GM18858 (cell line): ENCODE measurements around the gene MSANTD1.

Experiments
- ATAC-seq: cut with Tn5 transposase; IDR thresholded peaks from one replicate; pipeline ENCODE4 v1.9.1; 2021; ENCODE audit not compliant: unreplicated experiment

Gene MSANTD1

DNA sequence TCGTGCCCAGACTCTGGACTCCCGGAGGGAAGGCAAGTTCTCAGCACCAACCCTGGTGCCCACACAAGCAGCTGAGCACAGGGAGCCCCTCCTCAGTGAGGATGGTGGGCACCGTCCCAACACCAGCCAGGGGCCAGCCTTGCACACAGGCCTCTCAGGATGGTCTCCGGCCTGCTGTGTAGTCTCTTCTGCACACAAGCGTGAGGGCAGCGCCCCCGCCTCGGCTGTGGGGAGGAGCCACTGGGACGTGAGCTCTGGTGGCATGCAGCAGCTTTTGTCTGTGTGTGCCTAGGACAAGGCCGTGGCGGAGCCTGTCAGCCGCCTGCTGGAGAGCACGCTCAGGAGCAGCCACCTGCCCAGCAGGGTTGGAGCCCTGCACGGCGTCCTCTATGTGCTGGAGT lies 16.1 kb upstream of the MSANTD1 start:
- no peak for ATAC-seq

DNA sequence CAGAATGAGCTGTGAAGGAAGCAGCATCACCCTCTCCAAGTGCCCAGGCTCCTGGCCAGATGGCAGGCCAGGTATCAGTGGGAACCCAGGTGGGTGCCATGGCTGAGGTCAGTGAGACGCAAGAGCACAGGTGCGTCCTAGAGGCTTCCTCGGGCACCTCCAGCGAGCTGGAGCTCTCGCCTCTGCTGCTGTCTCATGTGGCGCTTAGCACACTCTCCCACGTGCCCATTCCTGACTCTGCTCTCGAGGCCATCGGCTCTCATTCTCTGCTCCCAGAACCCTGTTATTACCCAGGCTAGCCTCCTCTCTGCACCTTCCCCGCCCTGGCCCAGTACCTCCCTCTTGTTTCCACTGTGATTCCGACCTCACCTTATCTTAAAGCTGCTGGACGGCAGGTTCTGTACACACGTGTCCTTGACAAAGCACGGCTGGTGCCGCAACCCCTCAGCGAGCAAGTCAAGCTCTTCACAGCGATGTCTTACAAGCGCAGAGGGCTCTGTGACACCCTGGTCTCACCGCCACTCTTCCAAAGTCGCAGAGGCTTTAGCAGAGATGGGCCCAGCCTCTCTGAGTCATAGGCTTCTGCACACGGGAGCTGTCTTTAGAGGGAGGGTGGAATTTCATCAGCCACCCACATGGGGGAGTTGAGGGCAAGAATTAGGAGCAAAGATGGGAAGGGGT lies 15.4 kb upstream of the MSANTD1 start:
- no peak for ATAC-seq

DNA sequence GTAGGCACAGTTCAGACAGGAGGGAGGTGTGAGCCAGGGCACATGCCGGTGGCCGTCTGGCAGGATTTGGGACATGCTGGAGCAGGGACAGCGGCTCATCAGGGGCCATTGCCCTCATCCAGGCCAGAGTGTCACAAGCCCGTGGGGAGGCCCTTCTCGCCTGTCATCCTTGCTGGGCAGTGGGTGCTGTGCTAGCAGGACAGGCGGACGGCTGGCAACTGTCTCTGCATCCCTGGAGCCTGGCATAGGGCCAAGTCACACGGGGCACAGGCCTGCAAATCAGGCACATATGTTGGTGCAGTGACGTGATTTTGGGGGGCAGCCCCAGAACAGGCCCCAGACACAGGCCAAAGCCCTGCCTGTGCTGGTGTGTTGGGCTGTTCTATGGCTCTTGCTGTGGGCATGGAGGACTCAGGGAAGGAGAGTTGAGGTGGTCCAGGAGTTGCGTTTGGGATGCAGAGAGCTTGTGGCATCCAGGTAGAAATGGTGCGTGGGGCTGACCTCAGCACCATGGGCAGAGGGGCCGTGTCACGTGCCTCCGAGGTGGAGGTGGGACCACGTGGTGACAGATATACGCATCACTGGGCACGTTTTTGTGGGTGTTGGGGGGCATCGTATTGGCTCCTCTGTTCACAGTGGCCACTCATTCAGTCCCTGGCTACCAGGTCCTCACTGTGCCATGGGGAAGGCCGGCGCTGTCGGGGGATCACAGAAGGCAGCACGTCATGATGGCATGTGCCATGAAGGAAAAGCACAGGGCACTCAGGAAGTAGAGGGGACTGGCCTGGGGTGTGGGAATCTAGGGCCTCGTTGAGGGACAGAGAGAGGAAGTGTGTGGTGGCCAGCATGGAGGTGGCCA lies 14.6 kb upstream of the MSANTD1 start:
- ATAC-seq: no peak

DNA sequence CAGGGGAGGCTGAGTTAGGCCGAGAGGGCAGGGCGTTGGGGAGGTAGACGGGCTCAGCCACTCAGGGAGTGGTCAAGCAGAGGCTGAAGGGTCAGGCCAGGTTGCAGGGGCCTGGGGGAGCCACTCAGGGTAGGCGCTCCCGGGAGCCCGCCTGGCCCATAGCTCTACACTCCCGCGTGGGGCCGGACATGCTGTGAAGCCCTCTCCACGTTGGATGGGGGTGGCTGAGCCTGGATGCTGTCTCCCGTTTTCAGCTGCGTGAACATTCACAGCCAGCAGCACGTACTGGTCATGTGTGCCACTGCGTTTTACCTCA lies 14.0 kb upstream of the MSANTD1 start:
- ATAC-seq: no peak

DNA sequence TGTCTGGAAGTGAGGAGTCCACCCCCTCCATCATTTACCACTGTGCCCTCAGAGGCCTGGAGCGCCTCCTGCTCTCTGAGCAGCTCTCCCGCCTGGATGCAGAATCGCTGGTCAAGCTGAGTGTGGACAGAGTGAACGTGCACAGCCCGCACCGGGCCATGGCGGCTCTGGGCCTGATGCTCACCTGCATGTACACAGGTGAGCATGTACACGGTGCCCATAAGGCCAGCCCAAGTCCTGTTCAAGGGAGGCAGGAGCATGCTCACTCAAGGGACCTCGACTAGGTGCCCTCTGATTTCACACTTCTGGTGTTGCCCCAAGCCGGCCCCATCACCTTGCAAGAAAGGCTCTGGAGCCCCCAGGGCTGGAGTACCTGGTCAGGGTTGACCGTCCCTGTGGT lies 13.4 kb upstream of the MSANTD1 start:
- ATAC-seq: no peak

DNA sequence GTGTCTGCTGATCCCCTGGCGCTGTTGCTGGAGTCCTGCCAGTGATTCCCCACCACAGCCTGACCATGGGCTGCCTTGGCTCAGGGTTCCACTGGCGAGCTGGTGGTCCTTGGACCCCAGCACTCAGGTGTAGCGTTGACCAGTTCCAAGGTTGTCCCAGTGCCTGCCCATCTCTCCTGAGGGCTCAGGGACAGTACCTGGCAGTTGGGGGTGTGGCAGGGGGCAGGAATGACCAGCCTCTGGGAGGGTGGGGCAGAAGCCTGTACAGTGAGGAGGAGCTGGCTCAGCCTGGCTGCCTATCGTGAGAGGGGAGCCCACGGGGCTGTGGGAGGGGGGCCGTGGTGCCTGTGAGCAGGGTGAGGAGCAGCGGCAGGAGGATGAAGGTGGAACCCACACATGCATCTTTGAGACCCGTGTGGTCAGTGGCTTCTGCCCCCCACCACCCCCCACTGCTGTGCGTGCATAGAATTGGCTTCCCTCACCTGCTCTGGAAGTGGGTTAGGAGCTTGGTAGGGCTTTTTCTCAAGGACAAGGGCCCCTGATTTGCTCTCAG lies 12.6 kb upstream of the MSANTD1 start:
- ATAC-seq: no peak

DNA sequence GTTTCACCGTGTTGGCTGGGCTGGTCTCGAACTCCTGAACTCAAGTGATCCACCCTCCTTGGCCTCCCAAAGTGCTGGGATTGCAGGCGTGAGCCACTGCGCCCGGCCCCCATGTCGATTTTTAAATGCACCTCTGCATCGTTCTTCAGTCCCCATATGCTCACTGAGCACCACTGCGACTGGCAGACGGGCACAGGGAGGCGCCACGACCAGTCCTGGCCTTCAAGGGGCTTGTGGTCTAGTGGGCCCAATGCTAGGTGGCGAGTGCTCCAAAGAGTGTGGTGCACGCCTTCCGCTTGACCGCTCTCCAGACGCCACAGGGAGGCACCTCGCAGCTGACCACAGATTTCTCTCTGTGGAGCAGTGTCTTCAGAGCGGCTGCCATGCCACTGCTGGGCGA lies 11.7 kb upstream of the MSANTD1 start:
- ATAC-seq: no peak

DNA sequence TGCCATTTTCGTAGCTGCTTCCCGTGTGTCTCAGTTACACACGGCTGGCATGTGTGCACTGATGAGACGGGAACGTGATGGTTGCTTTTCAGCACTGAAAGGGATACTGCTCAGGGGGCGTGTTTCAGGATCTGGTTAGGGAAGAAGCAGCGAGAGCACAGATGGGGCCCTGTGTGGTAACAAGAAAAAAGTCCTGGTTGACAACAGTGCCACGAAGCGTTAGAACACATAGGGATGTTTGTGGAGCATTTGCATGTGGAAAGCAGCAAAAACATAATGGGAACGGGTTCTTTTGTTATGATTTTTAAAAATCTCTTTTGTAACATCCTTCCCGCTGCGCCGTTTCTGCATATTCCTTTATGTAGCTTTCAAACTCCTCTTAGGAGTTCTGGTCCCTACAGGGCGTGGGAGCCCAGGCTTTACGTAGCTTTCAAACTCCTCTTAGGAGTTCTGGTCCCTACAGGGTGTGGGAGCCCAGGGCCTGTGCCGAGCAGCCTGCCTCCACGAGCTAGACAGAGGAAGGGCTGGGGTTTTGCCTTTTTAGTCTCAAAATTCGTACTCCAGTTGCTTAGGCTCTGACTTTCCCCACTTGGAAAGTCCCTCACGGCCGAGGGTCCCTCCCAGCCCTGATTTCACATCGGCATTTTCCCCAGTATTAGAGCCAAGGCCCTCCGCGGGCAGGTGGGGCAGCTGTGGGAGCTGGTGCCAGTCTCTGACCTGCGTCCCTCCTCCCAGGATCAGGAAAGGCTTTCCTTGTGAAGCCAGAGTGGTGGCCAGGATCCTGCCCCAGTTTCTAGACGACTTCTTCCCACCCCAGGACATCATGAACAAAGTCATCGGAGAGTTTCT lies 11.0 kb upstream of the MSANTD1 start:
- no peak for ATAC-seq

DNA sequence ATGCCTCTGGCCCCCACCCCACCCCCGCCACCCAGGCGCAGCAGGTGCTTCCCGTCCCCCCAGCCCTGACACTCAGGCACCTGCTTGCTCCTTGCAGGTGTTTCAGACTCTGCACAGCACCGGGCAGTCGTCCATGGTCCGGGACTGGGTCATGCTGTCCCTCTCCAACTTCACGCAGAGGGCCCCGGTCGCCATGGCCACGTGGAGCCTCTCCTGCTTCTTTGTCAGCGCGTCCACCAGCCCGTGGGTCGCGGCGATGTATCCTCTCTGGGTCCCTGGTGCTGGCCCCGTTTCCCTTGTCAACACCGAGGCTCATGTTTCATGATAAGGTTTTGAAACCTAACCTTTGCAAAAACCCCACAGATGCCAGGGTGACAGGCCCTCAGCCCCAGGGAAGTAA lies 10.2 kb upstream of the MSANTD1 start:
- no peak for ATAC-seq

DNA sequence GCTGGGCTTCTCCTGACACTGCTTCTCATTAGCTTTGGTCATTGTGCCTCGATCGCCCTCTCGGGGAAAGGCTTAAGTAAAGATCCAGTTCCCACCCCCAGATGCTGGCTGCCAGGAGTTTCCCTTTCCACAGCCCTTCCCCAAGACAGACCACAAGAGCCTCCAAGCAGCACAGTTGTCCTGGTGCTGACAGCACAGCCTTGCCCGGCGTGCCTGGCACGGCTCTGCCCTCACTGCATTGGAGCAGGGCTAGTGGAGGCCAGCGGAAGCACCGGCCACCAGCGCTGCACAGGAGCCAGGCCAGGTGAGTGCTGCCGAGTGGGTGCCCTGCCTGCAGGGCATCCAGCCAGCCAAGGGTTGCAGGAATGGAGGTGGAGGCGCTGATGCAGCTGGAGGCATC lies 9.7 kb upstream of the MSANTD1 start:
- no peak for ATAC-seq

DNA sequence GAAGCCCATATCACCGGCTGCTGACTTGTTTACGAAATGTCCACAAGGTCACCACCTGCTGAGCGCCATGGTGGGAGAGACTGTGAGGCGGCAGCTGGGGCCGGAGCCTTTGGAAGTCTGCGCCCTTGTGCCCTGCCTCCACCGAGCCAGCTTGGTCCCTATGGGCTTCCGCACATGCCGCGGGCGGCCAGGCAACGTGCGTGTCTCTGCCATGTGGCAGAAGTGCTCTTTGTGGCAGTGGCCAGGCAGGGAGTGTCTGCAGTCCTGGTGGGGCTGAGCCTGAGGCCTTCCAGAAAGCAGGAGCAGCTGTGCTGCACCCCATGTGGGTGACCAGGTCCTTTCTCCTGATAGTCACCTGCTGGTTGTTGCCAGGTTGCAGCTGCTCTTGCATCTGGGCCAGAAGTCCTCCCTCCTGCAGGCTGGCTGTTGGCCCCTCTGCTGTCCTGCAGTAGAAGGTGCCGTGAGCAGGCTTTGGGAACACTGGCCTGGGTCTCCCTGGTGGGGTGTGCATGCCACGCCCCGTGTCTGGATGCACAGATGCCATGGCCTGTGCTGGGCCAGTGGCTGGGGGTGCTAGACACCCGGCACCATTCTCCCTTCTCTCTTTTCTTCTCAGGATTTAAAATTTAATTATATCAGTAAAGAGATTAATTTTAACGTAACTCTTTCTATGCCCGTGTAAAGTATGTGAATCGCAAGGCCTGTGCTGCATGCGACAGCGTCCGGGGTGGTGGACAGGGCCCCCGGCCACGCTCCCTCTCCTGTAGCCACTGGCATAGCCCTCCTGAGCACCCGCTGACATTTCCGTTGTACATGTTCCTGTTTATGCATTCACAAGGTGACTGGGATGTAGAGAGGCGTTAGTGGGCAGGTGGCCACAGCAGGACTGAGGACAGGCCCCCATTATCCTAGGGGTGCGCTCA lies 8.7 kb upstream of the MSANTD1 start:
- no peak for ATAC-seq

DNA sequence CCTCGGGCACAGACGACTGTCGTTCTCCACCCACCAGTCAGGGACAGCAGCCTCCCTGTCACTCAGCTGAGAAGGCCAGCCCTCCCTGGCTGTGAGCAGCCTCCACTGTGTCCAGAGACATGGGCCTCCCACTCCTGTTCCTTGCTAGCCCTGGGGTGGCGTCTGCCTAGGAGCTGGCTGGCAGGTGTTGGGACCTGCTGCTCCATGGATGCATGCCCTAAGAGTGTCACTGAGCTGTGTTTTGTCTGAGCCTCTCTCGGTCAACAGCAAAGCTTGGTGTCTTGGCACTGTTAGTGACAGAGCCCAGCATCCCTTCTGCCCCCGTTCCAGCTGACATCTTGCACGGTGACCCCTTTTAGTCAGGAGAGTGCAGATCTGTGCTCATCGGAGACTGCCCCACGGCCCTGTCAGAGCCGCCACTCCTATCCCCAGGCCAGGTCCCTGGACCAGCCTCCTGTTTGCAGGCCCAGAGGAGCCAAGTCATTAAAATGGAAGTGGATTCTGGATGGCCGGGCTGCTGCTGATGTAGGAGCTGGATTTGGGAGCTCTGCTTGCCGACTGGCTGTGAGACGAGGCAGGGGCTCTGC lies 7.9 kb upstream of the MSANTD1 start:
- ATAC-seq: no peak

DNA sequence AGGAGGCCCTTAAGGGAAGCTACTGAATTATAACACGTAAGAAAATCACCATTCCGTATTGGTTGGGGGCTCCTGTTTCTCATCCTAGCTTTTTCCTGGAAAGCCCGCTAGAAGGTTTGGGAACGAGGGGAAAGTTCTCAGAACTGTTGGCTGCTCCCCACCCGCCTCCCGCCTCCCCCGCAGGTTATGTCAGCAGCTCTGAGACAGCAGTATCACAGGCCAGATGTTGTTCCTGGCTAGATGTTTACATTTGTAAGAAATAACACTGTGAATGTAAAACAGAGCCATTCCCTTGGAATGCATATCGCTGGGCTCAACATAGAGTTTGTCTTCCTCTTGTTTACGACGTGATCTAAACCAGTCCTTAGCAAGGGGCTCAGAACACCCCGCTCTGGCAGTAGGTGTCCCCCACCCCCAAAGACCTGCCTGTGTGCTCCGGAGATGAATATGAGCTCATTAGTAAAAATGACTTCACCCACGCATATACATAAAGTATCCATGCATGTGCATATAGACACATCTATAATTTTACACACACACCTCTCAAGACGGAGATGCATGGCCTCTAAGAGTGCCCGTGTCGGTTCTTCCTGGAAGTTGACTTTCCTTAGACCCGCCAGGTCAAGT lies 6.9 kb upstream of the MSANTD1 start:
- no peak for ATAC-seq

DNA sequence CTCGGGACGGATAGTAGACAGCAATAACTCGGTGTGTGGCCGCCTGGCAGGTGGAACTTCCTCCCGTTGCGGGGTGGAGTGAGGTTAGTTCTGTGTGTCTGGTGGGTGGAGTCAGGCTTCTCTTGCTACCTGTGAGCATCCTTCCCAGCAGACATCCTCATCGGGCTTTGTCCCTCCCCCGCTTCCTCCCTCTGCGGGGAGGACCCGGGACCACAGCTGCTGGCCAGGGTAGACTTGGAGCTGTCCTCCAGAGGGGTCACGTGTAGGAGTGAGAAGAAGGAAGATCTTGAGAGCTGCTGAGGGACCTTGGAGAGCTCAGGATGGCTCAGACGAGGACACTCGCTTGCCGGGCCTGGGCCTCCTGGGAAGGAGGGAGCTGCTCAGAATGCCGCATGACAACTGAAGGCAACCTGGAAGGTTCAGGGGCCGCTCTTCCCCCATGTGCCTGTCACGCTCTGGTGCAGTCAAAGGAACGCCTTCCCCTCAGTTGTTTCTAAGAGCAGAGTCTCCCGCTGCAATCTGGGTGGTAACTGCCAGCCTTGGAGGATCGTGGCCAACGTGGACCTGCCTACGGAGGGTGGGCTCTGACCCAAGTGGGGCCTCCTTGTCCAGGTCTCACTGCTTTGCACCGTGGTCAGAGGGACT lies 5.7 kb upstream of the MSANTD1 start:
- ATAC-seq: no peak

DNA sequence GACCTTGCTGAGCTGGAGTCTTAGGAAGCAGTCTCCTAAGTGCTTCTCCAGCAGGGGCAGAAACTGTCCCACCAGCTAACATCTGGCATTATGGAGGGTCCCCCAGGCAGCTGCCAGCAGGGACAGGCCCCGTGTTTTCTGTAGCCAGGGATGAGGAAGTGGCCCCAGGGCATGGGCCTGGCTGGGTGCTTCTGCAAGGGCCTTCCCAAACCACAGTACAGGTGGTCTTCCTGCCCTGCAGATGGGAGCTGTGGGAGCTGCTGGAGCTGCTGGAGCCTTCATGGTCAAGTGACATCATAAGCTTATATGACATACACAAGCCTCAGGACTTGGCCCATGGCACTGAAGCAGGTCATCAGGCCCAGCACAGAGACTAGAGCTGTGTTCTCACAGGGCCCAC lies 5.0 kb upstream of the MSANTD1 start:
- ATAC-seq: no peak

DNA sequence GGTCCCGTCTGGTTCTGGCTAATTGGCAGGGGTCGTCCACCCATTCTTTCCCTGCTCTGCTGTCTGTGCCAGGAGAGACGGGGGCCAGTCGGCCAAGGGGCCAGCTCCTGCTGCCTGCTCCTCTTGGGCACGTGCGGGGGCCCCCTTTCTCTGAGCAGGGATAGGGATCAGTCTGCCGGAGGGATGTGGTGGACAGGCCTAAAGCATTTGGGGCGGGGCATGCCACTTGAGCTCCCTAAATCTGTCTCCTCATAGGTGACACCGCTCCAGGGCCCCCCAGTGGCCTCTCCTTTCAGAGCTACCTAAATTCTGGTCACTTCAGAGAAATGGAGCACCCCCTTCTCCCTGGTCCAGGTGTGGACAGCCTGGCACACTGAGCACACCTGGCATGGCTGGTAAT lies 4.2 kb upstream of the MSANTD1 start:
- no peak for ATAC-seq

DNA sequence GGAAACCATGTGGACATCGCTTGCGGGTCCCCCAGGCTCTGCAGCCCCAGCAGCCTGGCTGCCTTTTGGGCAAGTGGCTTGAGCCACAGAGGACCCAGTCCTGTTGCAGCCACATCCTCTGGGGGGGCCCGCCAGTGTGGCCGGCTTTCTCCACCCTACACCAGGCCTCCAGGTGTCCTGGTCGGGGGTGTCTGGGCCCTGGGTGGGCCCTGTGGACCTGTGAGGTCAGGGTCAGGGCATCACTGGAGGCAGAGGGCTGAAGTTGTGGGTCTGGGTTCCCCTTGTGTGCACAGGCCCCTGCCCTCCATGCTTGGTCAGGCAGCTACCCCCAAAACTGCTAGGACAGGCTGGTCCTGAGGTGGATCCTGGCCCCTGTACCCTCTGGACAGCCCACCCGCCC lies 3.3 kb upstream of the MSANTD1 start:
- ATAC-seq: no peak

DNA sequence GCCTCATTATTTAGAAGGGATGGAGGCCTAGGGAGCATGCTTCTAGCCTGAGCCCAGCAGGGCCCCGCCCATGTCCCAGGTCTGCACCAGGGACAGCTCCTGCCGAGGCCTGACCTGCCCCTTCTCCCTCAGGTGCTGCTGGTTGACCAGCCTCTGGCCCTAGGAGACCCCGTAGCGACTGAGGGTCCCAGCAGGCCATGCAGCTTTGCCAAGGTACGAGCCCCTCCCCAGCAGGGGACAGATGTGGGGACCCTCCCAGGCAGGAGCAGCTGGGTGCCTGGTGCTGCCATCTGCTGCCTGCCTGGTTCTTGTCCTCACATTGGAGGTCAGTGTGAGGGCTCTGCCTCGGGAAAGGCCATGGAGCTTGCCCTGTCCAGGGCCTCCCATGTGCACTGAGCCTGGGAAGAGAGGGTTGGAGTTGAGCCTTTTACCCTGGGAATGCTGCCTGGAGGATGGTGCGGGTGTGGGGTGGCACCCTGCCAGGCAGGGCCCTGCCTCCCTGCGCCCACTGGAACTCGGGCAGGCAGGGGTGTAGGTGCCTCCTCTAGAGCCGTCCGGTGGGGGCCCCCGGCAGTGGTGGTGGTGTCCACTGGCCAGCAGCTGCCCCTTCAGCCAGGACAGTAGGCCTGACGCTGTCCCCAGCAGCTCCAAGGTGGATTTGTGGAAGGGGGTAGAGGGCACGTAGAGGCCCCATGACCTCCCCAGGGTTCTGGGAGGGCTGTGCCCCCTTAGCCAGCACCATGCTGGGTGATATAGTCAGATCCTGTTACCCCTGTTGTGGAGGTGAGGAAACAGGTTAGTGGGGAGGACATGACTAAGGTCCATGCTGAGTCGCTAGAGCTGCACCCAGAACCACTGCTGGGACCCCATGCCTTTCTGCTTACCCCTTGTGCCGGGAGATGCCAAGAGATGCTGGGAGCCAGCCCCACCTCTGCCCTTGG lies 2.2 kb upstream of the MSANTD1 start:
- ATAC-seq: no peak
